CD1c-positive myeloid dendritic cell (primary cell): ENCODE results near the gene ZNF23.

ENCODE experiments used
- DNase-seq: peaks from one replicate; pipeline ENCODE4 v3.0.0-alpha.2; 2016; ENCODE audit errors: extremely low spot score

Gene ZNF23

DNA sequence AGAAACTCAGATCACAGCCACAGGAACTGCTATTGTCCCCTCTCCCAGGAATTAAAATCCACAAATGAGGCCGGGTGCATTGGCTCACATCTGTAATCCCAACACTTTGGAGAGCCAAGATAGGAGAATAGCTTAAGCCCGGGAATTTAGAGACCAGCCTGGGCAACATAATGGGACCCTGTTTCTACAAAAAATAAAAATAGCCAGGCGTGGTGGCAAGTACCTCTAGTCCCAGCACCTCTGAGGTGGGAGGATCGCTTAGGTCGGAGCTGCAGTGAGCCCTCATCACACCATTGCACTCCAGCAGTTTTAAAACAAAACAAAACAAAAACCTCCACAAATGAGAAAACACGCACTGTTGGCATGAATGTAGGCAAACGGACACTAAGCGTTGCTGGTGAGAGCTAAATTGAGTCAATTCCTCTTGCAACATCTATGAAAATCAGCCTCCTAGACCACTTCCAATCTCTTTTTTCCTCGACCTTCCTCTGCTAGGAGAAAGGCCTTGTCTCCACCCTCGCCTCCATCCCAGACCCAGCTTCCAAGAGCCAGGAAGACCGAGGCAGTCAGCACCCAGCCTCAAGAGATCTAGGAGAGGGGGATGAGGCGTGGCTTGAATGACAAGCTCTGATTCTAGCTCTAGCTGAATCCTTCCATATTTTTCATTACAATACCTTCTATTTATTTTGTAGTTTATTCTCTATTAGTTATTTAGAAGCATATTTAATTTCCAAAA, 35.0 kb downstream of the ZNF23 start:
- no peak for DNase-seq

DNA sequence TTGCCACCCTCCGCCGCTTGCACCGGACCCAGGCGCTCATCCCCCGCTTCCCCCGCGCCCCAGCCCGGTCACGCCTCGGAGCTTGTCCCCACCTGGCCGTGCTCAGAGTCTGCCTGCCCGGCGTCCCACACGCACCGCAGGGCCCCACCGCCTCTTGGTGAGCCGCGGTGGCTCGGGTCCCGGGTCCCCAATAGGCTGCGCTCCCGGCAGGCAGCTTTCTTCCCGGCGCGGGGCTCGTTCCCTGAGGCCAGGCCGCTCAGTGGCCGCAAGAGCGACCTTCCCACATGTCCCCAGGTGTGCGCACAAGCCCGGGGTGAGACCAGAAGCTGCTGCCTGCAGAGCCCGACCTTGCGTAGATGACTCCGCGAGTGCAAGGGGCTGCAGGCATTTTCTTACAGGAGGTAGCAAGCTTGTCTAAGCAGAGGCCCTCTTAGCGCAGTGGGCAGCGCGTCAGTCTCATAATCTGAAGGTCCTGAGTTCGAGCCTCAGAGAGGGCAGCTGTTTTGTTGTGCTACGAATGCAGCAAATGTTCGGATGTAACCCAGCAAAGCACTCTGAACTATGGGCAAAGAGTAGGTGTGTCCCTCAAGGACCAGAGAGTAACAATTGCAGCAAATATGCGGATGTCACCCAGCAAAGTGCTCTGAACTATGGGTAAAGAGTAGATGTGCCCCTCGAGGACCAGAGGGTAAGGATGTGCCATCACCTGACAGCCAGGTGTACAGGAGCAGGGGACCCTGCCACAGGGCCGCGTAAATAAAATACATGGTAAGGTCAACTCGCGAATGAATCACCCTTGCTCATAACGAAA, 35.8 kb downstream of the ZNF23 start:
- no peak for DNase-seq

DNA sequence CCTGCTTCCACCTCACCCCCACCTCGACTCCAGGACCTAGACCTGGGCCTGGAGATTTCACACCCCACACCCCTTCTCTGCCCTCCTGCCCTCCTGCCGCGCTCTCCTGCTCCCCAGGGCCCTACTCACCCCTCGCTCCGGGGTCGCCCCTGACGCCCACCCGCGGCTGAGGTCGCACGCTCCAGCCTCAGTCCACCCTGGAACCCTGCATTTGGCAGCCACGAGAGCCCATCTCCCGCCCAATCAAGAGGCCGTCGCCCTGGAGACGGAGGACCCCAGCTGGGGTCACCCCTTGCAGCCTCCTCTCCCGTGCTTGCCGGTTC, 36.3 kb downstream of the ZNF23 start:
- DNase-seq: no peak

DNA sequence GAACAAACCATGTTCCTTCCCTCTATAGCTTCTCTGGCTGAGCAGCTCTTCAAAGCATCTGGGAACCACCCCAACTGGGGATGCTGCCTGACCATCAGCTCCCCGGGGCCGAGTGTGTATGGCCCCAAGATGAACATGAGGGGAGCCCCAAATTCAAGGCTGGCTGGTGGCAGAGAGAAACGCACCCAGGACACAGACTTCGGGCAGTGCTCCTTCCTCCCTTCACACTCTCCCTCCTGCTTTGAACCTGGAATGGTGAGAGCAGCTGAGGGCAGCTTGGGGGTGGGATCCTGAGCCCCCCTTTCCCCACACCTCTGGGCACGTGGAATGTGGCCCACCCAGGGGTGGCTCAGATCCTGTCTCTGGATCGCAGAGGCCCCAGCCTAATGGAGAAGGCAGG, 37.4 kb downstream of the ZNF23 start:
- no peak for DNase-seq

DNA sequence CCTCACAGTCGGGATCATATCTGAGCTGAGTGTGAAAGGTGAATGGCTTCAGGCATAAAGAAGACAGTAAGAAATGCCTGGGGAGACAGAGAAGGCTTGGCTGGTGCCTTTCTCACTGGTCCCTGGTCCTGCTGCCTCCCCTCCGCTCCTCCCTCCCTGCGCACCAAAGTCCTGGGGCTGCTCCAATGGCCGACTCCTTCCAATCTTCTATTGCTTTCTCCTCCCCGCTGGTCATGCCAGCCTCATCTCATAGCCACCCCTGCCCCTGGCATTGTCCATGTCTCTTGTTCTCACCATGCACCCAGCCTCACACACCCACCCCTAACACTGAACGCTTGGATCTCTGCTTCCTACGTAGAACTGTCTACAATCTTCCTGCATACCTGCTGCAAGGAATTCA, 38.2 kb downstream of the ZNF23 start:
- no peak for DNase-seq

DNA sequence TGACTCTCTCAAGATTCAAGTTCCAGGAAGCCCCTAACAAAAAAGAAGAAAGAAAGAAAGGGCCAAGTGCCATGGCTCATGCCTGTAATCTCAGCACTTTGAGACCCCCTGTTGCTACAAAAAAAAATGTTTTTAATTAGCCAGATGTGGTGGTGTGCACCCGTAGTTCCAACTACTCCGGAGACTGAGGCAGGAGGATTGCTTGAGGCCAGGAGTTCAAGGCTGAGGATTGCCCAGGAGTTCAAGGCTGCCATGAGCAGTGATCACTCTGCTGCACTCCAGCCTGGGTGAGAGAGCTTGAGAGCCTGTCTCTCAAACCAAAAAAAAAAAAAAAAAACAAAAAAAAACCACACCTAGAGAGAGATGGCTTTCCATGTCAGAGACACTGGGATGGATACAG, 39.0 kb downstream of the ZNF23 start:
- DNase-seq: no peak

DNA sequence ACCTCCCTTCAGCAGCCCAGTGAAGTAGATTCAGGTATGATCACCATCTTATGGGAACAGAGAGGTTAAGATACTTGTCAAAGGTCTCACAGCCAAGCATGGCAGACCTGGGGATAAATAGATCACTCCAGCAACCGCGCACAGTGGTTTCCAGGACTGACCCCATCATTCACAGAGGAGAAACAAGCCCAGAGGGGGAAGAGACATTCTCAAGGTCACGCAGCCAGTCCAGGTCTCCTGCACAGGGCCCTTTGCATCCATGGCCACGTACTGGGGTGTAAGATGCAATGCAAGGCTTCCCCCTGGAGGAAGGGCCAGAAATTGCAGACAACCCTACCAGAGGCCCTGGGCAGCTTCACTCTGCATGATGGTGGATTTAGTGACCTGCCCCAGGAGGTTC, 40.1 kb downstream of the ZNF23 start:
- DNase-seq: peak; percentile 17

DNA sequence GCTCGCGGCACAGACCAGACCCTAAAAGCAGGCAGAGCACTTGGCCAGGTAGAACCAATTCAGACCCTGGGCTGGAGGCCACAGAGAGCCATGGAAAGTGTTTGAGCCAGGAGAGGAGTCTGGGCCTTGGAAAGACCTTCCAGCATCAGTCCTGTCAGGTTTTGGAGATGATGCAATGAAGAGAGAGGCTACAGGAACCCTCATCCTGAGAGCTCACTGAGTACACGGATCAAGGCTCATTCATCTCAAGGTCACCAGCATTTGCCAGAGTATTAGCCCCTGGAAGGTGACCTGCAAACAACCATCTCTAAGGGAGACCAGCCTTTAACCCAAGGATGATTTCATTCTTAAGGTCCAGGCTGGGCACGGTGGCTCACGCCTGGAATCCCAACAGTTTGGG, 48.0 kb downstream of the ZNF23 start:
- no peak for DNase-seq

DNA sequence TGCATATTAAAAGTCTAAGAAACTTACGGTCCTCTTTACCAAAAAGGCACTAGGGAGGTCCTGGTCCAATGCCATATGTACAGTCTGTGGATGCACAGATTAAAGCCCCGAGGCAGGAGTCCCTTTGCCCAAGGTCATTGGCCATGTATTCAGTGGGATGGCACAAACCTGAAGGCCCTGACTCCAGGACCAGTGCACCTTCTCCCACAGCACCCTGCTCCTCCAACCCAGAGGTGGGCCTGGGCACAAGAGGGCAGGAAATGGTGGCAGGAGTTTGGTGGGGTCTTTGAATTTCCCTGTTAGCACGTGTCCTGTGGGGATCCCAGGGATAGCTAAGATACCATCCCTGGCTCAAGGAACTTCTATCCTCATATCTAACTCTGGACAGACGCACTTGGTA, 48.7 kb downstream of the ZNF23 start:
- no peak for DNase-seq

DNA sequence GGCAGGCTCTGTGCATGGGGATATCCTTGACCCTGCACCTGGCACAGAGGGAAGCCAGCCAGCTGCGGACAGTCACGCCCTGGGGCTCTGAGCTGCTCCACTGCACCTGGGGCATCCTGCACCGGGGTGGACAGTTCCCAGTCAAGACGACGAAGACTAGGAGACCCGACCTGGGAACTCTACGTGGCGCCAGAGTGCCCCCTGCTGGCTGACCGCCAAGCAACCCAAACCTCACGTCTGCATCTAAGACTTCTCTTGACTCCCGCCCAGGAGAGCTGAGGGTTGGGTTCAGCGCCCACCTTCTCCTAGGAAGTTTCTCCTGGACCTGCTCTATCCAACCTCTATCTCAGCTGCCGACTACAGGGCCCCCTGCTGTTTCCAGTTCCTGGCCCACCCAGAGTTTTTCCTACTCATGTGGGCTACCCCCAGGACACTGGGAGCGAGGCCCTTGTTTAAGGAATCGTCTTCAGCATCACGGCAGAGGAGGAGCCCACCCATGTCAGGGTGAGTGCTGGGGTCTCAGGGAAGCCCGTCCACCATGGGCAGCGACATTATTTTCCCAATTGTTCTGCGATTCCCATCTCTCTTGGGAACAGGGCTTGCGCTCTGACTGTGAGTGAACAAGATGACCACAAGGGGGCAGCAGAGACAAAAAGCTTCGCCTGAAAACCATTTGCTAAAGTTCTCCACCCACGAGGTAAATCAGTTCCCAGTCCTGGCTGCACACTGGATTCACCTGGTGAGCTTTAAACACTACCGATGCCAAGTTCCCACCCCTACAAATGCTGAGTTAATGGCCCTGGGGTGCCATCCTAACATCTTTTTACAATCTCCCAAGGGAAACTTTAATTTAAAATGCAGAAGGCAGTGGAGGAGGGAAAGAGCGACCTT, 49.5 kb downstream of the ZNF23 start:
- peak; percentile 79 for DNase-seq

DNA sequence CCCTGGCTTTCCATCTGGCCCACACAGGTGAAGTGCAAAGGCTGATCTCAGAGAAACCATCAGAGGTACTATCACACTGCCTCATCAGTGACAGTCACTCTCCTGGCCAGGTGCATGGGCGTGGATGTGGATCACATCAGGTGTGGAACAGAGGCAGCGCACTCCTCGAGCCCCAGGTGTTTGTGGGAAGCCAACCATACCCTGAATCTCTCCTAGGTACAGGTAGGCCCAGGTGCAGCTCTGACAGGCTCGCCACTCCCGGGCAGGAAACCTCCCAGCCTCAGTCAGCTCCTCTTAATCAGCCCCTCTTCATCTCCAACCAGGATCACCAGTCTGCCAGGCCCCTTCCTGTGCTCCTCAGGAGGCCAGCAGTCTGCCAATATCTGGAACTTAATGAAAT, 51.9 kb downstream of the ZNF23 start:
- DNase-seq: no peak

DNA sequence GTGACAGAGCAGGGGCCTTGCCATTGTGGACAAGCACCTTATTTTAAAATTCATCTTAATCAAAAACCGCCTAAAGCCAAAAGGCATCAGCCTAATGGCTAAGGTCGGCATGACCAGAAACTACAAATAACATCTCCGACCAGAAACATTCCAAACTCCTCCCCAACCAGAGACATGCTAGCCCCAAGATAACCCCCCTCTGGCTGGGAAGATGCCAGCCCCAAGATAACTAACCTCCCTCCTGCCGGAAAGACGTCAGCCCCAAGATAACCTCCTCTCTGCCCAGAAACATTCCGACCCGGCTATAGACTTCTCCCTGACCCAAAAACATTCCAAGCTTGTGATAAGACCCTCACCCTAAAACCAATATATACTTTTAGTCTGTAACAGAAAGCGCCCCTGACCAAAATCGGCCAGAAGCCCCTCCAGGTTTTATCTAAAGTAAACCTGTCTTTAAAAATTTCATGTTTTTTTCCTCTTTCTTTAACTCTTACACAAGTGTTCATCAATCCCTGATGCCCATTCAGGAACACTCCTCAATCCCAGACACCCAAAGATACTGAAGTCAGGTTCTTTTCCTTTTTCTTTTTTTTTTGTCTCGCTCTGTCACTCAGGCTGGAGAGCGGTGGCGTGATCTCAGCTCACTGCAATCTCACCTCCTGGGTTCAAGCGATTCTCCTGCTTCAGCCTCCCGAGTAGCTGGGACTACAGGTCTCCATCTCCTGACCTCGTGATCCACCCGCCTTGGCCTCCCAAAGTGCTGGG, 52.9 kb downstream of the ZNF23 start:
- DNase-seq: no peak

DNA sequence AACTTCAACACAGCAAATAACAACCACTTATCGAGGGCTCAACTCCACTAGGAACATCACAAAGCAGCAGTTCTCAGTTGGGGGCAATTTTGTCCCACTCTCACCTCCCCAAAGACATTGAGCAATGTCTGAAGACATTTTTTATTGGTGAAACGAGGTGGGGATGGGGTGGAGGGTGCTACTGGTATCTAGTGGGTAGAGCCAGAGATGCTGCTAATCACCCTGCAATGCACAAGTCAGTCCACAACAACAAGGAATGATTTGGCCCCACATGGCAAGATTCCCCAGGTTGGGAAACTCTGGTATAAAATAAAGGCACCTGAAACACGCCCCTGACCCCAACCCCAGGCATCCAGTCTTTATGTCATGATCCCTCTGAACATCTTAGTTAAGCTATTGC, 53.5 kb downstream of the ZNF23 start:
- DNase-seq: no peak

DNA sequence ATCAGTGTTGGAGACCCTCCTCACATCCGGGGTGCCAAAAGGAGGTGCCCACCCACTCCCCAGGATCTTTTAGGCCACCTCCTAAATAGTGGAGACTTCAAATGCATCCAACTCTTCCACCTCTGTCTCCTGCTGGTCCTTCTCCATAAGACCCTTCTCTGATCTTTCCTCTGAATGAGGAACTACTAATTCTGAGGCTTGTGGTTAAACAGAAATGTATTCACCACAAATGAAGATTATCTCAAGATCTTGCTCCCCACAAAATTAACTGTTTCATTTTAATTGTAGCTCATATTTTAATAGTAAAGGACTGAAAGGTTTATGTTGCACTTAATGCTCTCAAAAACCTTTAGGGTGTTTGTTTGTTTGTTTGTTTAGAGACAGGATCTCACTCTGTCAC, 54.3 kb downstream of the ZNF23 start:
- no peak for DNase-seq

DNA sequence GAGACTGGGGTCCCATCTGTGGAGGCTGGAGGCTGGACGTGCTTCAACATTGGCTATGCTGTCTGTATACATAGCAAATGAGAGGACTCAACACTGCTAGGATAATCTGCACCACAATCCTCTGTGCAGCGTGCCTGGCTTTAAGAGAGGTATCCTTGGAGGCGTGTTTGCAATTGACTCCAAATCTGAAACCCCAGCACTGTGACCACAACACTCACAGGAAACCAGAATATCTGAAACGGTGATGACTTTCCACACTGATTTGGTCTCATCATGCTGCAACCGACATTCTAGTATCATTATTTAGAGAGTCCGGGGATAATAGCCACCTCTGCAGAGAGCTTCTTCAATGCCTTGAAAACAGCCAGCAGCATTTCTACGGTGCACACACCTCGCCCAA, 55.3 kb downstream of the ZNF23 start:
- DNase-seq: no peak

DNA sequence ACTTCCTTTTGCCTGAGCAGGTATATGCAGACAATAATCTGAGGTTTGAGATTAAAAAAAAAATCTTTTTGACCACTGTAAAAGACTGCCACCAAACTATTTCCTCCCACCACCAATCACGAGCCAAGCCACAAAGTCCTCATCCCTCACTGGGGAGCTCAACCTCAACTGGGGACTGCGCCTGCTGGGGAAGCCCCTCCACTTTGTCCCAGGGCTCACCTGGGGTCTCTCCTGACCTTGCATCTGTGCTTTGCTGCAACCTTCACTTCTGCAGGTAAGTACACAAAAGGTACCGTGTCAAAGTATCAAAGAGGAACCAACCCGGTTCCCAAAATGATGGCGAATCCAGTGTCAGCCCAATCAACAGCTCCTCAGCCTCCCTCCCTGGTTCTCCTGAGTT, 55.7 kb downstream of the ZNF23 start:
- DNase-seq: no peak

DNA sequence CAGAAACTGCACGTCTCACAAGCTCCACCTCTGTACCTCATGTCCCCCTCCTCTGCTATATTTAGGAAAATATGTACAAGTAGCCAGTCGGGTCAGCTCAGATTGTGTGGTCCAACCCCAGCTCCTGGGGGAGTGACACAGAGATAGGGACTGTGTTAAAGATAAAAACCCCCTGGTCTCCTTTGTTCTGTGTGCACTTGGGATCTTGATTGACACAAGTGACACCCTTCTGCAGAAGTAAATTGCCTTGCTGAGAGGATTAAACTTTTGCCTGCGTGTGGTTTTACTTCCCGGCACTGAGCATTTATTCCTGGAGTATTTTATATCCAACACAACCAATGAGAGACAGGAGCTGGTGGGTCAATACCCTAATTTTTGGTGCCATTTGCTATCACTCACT, 57.7 kb downstream of the ZNF23 start:
- no peak for DNase-seq

DNA sequence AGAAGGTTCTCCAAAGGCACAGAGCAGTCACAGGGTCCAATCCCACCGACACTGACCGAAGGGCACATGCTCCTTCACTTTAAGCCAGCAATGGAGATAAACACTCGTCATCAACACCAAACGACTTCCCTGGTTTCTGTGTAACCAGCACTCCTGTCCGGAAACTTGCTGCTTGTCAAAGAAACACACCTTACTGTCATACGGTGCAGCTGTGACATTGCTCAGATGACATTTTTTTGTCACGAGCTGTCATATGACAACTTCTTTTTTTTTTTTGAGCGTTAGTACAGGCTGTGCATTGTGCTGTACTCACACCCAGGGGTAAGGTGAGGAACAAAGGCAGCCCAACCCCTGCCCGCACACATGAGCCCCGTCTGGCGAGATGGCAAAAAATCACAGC, 59.4 kb downstream of the ZNF23 start:
- DNase-seq: no peak

DNA sequence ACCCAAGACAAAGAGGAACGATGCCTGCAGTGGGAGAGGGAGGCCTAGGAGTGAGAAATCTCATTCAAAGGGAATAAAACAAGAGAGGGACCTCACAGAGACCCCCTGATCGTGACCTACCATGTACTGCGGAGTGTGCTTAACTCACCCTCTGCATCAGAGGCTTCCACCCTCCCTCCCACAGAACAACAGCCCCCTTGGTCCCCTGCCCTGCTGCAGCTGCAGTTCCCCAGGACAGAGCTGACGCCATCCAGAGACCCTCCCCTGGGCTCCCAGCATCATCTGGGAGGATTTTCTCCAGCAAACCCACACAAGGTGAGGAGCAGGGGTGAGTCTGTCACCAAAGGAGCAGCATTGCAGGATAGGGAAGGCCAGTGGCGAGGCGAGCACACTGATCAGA, 60.0 kb downstream of the ZNF23 start:
- no peak for DNase-seq

DNA sequence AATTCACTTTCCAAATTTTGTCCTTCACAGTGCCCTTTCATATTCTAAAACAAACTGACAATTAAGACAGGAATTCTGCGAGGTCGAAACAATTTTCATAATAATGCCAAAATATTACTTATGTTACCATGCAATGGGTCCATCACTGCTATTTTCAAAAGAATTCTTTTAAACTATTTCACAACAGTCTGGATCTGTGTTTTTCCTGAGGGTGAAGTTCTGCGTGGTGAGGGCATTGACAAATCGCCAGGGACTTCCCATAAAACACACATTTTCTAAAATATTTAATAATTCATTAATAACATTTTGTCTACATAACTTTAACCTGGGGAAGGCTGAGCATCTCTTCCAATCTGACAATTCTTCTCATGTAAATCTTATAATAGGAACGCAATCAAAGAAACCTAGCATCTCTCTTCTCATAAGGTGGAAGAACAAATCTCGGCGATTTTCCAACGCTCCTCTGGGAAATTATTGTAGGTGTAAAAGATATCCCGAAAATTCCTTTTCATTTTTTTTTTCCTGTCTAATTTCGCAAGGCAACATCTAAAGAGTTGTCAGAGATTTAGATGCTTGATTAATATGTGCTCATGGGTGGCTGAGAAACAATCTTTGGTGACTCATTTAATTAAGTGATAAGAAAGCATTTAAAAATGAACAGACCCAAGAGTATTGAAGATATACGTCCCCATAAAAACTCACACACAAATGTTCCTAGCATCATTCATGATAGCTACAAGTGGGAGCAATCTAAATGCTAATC, 62.1 kb downstream of the ZNF23 start:
- DNase-seq: no peak
